Ishikawa (cell line): ENCODE measurements around the gene GOSR1.

Experiments used
- CEBPB ChIP-seq: IDR thresholded peaks from 2 replicates; pipeline ENCODE4 v1.6.1; 2012
- EGR1 ChIP-seq: IDR thresholded peaks from 2 replicates; pipeline ENCODE4 v1.6.1; 2012
- EP300 ChIP-seq: IDR thresholded peaks from 2 replicates; pipeline ENCODE4 v1.6.1; 2012; ENCODE audit warnings: borderline replicate concordance
- TF ChIP-seq, protein P1 (sequence below): IDR thresholded peaks from 2 replicates; pipeline ENCODE4 v1.6.1; 2012

DNA sequence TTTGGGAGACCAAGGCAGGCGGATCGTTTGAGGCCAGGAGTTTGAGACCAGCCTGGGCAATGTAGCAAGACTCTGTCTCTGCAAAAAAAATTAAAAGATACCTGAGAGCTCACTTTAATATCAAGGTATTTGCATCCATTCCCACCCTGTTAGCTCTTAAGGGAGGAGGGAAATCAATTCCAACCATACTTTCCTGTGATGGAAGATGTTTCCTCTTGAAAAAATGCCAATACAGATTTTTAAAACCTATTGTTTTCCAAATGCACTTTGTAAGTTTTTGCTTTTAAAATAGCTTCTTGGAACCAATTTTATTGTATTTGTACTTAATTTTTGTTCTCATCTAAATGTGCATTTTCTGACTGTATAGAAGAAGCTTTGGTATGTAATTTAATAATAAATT is 49.2 kb downstream of the GOSR1 start:
- no peak for TF ChIP-seq EP300
- TF ChIP-seq, protein P1, sequence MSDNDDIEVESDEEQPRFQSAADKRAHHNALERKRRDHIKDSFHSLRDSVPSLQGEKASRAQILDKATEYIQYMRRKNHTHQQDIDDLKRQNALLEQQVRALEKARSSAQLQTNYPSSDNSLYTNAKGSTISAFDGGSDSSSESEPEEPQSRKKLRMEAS, result no peak
- no peak for TF ChIP-seq CEBPB
- no peak for TF ChIP-seq EGR1
